ENCODE data around the gene PIP5K1B.

PIP5K1B gene

DNA sequence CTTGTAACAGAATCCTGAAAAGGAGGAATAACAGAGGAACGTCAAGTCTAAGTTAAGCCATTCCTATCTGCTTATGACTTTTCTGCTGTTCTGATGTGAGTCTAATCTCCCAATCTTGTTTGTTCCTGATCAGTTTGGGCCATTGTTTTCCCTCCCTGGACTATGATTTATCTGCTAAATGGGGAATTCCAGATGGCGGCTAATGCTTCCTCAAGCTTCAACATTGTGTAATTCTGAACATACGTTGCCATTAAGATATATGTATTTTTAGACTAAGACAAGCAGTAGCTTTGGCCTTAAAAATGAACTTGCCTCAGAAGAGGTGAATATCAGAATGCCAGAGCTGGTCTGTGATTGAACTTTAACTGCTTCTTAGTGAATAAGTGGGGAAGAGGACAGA is 166.2 kb downstream of the PIP5K1B start:
- DNase-seq, result no peak

DNA sequence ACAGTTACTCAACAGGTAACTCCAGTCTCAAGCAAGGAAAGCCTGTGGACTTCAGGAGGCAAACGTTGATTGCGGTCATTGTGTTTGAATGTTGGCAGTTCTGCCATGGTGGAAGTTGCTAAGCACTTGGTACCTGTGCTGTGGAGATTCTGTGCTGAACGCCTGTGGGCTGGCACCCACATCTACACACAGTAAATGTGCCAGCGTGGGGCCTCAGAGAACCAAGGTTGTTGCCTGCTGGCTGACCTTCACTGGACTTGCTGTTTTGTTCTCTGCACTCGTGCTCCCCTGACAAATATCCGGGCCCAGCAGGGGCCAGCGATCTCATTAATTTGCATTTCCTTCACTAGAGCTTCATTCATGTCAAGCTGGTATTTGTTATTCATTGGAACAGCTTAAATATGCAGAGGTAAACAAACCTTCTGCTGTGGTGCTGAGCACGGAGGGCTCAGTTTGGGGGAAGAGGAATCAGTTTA is 167.0 kb downstream of the PIP5K1B start:
- no peak for DNase-seq

DNA sequence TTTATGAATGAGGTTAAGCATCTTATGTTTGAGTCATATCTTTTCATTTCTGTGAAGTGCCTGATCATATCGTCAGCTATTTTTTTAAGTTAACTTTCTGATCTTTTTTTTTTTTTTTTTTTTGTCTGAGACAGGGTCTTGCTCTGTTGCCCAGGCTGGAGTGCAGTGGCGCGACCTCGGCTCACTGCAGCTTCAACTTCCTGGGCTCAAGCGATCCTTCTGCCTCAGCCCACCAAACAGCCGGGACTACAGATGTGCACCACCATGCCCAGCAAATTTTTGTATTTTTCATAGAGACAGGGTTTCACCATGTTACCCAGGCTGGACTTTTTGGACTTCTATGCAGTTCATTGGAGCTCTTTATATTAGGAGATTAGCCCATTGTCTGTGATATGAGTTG is 168.1 kb downstream of the PIP5K1B start:
- DNase-seq, result no peak

DNA sequence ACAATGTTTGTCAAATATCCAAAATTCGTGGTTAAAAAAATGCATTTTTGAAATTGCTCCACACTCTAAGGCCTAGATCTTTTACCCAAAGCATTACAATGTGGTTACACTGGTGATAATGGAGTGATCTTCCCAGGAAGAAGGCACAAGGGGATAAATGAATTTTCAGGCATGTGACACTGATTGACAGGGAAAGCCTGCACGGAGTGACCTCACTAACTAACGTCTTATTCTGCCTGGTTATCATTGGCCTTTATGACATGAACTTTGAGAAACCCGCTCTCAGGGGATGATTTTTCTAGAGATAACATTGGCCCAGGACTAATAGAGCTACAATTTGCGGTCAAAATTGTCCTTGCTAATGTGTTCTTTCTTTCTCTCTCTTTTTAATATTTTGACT is 171.2 kb downstream of the PIP5K1B start:
- DNase-seq, result no peak

DNA sequence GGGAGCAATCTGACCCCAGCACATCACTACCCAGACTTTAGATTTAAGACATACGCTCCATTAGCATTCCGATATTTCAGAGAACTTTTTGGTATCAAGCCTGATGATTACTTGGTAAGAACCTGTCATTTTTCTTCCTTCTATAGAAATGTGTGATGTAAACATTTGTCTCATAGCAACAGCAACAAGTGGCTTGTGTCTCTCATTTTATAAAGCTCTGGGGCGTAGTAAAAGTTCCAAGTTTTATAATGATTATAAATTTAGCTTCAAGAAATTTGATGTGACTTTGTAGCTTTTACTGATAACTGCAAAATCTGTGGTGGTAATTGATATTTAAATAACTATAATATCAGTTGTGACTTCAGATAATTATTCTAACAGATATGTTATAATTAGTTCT is 171.6 kb downstream of the PIP5K1B start:
- no peak for DNase-seq

DNA sequence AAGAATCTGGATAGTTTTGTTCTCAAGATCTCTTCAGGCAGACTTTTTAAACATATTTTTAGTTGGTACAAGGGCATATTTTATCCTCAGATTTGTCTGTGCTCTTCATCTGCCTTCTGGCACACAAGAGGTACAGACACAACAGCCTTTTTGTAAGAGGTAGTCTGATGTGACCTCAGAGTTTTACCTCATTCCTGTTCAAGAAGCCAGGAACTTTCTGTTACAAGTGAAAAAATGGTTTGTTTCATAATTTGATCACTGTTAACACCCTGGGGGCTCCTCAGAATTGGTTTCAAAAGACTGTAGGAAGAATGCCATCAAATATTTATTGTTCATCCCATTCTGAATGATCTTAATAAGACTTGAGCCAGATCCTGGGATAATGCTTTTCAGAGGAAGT is 172.2 kb downstream of the PIP5K1B start:
- DNase-seq, result no peak

DNA sequence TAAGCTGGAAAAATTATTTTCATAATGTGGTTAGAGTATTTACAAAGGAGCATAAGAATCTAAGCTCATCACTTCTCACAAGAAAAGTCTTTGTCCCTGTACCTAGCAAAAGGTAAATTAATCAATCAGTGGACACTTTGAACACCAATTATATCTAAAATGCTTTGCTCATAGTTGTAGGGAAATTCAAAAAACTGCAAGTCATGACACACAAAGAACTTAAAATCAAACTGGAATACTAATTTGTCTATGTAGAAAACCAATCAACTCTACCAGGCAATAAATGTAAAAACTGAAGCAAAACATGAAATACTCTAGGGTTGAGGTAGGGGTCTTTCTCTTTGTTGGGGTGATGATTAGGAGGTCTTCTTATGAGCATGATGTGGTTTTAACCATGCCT is 173.4 kb downstream of the PIP5K1B start:
- DNase-seq, result no peak

DNA sequence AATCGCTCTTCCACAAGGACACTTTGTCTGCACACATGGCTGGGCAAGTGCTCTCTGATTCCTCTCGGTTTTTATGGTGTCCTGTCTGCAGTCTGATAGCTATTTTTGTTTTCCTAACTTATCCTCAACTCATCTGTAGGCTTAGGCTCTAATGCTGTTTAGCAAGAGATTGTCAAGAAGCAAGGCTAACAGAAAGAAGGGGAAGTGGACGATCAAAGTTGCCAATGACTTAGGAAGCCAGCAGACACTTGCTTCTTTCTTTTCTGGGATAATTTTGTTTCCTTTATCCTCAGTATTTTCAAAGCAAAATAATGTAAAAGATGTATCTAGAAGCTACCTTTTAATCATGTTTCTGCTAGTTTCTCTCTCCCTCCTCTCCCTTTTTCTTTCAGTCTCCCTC is 178.2 kb downstream of the PIP5K1B start:
- DNase-seq, result no peak

DNA sequence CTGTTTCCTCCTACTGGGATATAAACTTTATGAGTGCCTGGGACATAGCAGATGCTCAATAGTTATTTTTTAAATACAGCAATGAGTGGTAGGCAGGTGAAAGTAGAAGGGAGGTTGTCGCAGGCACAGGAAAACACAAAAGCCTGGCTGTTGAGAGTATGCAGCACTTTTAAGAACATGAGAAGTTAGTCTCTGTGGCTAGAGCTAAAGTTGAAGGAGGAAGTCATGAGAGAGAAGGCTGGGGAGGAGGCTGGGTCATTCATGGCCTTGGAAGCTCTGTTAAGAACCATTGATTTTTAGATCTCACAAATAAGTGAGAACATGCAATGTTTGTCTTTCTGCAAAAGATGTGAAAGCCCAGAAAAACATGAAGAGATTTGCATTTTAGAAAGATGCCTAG is 182.2 kb downstream of the PIP5K1B start:
- no peak for DNase-seq

DNA sequence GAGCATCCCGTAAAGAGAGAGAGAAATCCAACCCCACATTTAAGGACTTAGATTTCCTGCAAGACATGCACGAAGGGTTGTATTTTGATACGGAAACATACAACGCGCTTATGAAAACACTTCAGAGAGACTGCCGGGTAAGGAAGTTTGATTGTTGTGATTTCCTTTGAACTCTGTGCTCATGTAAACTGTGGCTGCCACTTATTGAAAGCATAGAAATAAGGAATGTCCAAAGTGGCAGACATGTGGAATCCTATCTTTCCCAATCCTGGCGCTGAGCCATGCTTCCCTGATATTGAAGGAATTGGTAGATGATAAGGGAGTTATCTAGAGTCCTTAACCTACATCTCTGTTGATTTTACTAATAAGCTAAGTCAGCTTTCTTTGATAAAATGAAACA is 189.5 kb downstream of the PIP5K1B start:
- DNase-seq, result no peak

DNA sequence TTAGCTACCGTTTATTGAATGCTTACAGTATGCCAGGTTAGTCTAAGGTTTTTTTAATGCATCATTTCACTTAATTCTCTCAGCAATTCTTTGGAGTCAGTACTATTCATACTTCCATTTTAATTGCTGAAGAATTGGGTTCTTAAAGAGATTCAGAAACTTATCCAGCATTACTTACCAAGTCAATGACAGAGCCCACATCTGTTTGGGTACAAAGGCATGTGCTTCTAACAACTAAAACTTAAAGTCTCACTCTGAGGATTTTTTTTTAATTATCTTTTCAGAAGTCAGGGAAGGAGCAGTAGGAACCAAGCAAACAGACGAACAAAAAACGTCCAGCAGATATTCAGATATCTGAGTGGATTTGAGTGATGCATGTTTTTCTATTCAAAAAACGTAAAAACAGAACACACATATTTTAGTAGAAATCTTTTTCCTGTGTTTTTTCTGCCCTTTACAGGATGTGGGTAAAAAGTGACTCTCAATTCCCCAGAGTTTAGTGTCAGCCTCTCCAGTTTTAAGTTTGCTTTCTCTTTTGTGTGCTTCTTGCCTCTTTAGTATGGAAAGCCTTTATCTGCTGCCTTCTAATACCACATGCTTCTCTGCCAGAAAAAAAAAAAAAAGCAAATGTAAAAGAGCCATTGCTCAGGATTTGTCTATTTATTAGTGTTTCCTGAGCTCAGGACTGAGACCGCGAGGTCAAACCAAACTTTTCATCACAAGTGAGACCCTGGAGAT is 190.9 kb downstream of the PIP5K1B start:
- no peak for DNase-seq

DNA sequence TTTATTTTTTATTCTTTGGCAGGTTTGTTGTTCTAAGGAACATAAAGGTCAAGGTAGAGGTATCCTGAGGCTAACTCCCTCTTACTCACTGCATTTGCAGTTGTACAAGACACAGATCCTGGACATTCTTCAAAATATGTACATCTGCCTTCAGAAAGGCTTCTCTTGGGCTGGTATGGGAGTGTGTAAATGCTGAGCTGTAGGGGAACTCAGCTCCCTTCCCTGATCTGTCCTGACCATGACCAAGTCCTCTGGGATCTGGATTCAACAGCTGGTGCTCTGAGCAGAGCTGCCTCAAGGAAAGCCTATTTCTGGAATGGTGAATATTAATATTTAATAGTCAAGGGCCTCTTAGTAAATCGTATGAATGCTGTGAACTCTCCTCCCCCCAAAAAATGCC is 191.4 kb downstream of the PIP5K1B start:
- no peak for DNase-seq

DNA sequence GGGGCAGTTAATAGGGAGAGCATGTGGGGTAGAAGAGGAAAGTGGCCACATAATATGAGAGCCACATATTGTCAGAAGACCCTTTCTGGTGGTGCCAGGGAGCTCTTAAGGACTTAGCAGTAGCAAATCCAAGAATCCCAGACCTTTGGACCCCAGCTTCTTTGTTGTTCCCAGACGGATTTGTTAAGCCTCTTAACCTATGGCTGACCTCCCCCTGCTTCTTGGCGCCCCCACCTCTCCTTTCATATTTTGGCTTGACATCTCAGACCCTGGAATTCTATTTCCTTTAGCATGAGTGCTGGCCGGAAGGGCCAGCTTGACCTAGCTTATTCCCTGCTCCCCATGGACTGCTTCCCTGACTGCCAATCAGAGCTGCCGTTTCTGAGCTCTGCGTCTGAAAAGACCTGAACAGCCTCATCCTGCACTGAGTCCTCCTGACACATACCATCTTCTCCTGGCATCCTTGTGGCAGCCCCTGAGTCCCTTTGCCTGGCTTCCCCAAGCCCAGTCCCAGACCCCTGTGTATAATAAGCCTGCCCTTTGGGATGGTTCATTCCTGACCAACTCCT is 192.6 kb downstream of the PIP5K1B start:
- DNase-seq, result no peak

DNA sequence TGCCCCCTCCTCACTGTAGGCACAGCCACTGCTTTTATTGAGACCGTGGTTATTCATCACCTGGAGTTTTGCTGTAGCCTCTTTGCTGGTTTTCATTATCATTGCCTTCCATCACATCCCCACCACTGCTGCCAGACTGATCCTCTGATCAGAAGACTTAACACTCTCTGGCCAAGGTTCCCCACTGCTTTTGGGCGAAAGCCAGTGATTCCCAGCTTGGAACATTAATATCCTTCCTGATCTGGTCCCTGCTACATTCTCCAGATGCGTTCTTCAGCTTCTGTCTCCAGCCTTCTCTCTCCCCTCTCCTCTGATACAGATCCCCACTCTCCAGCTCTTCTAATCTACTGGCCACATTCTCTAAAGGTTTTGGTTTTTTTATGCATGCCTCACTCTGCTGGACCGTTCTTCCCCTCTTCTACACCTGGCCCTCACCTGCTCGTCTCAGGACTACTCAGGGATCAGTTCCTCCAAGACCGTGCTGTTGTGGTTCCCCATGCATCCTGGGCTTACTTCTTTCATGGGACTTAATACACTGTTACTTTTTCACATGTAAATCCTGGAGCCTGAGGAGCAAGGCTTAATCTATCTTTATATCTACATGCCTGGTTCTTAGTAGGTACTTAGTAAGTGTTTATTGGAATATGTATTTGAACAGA is 193.9 kb downstream of the PIP5K1B start:
- no peak for DNase-seq

DNA sequence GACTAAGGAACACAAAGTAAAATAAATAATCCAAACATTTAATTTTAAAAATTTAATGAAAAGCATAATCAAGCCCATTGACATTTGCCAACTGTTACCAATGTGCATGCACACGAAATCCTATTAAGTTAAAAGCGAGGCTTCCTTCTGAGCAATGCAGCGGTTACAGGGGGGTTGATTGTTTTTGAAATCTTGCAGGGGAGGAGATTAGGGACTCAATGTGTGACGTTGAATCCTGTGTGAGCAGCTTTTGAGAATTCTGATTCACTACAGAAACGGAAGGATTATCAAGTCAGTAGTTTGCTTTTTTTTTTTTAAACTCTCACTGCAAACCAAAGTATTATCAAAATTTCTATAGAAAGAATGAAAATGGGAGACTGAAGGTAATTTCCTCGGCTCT is 199.4 kb downstream of the PIP5K1B start:
- no peak for DNase-seq

DNA sequence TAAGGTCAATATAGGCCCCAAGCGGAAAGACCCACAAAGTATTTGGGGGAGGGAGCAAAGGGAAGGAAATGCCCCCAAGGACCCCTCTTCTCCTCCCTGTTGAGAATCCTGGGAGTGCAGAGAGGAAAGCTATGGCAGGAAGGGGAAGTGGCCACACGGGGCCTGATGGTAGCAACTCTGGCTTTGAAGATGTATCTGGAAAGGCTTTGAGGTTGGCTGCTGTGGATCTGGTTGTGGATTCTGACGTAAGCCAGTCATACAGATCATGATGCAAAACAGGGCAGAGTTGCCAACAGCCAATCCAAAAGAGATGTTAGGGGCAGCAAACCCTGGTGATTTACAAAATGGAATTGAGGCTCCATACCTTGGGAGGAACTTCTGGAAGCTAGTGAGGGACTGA is 200.1 kb downstream of the PIP5K1B start:
- no peak for DNase-seq

DNA sequence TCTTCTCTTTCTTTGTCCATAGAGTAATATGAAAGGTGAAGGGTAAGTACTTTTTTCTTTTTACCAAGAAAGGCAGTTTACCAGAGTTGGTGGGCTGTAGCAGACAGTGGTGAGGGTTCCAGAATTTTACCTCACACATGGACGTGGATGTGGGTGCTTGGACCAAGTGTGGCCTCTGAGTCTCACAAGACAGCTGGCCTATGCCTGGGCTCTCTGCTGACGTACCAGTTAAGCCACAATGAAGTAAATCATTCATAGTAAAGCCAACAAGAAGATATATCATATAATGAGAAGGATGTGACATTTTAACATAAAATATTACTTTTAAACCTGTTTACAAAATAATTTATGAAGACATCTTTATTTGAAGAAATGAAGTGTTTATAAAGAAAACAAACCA is 202.9 kb downstream of the PIP5K1B start:
- no peak for DNase-seq

DNA sequence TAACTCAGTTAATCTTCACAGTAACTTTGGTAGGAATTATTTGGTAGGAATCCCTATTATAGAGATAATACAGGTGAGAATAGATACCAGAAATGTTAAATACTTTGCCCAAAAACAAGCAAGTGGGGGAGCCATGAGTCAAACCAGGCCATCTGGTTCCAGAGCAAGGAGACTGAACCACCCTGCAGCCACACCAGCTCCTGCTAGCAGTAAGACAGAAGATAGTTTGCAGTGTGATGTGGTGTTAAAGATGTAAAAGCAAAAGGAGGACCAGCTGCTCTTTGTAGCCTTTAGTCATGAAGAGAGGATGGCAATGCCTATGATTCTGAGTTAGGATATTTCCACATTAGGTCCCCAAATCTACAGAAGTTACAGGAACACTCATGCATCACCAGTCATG is 207.5 kb downstream of the PIP5K1B start:
- no peak for DNase-seq

DNA sequence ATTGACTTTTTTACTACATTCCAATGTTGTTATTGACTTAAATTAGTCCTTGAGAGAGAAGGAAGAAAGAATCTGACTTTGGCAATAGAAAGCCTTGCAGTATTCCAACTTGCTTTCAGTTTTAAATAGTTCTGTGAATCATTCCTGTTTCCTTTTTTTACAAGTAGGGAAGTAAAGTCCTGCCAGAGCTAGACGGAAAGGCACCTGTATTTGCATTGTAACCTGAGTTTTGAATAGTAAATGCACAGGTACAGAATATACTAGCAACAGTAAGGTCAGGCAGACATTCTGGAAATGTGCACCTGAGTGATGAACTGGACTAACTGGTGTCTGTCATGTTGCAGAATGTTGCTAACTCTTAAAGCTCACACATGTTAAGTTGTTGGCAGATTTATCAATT is 208.0 kb downstream of the PIP5K1B start:
- no peak for DNase-seq

DNA sequence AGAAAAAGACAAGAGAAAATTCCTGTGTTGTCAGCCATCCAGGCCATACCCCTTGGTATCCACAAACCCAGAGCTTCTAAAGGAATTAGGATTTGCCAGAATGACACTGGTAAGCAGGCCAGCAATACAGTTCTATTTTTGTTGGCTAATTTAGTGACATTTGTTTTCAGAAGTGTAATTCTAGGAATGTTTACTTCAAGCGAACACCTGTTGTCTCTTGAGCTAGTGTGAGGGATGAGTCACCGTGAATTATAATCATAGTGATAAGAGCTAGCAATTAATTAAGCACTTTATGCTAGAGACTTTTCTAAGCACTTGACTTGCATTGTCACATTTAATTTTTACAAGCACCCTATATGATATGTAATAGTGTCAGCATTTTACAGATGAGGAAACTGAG is 209.7 kb downstream of the PIP5K1B start:
- DNase-seq, result no peak

DNA sequence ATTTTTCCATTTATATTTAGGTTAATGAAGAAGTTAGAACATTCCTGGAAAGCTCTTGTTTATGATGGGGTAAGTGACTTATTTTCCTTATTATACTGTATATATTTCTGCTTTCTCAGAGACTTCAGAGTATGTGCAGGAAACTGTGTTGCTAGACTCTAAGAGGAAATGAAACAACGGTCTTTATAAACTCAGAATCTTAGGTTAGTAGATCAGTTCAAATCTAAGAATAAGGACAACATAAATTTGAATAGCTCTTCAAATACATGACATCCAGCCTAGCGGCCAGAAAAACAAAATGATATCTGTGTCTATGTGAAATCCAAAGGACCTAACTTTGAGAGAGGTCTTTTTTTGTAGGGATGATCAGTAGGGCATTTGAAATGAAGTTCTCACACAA is 214.6 kb downstream of the PIP5K1B start:
- no peak for DNase-seq

DNA sequence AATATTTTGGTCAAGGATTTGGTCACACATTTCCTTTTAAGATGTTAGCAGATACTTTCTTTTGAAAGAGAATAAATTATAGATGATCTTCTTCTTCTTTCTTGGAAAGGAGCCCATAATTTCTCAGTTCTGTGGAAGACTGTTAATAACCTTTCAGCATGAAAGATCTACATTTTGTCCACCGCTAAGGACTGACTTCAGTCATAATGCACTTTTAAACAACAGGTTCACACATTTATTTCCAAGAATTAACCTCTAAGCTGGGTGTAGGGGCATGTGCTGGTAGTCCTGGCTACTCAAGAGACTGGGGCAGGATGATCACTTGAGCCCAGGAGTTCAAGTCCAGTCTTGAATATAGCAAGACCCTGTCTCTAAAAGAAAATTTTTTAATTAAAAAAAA is 215.9 kb downstream of the PIP5K1B start:
- DNase-seq, result no peak

DNA sequence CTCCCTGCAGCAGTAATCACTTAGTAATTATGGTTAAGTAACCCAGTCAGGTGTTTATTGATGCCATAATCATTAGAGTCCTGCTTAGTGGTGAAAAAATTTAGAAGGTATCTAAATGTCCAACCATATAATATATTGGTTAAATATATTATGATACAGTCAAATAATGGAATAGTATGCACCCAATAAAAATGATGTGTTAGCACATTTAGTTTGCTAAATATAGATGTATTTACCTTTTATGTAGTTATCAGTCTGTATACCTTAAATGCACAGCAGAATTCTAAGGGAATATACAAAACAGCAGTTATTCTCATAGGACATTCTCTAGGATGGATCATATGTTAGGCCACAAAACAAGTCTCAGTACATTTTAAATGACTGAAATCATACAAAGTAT is 218.4 kb downstream of the PIP5K1B start:
- DNase-seq, result no peak

DNA sequence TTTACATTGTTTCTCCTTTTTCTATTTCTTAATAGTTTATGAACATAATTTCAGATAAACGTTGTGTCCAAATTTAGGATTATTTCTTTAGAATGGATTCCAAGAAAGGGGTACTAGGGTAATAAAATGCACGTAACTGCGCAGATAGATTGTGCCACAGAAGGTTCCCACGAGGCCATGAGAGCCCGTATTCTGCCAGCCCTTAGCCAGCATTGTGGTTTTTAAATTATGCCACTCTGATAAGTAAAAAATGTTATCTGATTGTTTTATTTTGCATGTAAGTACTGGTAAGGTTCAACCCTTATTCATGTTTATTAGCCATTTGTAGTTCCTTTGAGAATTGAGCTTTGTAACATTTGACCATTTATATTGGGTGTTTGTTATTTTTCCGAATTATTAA is 220.1 kb downstream of the PIP5K1B start:
- DNase-seq, result no peak

DNA sequence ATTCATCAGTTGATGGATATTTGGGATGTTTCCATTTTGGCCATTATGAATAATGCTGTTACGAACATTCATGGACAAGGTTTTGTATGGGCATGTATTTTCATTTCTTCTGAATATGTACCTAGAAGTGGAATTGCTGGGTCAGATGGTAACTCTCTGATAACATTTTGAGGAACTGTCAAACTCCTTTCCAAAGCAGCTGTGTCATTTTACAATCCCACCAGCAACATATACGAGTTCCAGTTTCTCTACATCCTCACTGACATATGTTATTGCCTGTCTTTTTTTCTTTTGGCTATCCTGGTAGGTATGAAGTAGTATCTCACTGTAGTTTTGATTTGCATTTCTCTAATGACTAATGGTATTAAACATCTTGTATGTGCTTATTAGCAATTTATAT is 222.1 kb downstream of the PIP5K1B start:
- no peak for DNase-seq

All from NCI-H2227 treated with DMSO at 0.1 percent for 48 hours (cell line).